A549 (cell line): ENCODE measurements around the gene KCNAB2.

Experiments
- CBX2 ChIP-seq: fragments of 200-600 bp; sonication (generic); IDR thresholded peaks from 2 replicates; pipeline ENCODE4 v1.6.1; 2016; ENCODE audit warnings: low read depth, mild to moderate bottlenecking, borderline replicate concordance
- CTCF ChIP-seq: fragments of >200 bp; sonication (Bioruptor Twin); formaldehyde crosslinking; IDR thresholded peaks from 3 replicates; pipeline ENCODE4 v1.5.1; 2016
- EHMT2 ChIP-seq: fragments of 200-600 bp; sonication (generic); IDR thresholded peaks from 2 replicates; pipeline ENCODE4 v1.6.1; 2016; ENCODE audit warnings: antibody characterized with exemption, low read depth, mild to moderate bottlenecking, moderate library complexity
- EP300 ChIP-seq, 2 experiments: fragments of >200 bp; sonication (Bioruptor Twin); formaldehyde crosslinking; IDR thresholded peaks; 2 replicates in 1 of 2; 3 replicates in 1 of 2; pipeline ENCODE4 v1.6.1; 2016 to 2017
- HDAC2 ChIP-seq: fragments of 200-600 bp; sonication (generic); IDR thresholded peaks from 2 replicates; pipeline ENCODE4 v1.6.1; 2016
- NFE2L2 ChIP-seq: fragments of 150-350 bp; conservative IDR thresholded peaks from 2 replicates; pipeline ENCODE4 v1.6.1; 2014; ENCODE audit warnings: low read length
- POLR2A ChIP-seq: IDR thresholded peaks from 2 replicates; pipeline ENCODE4 v1.6.1; 2012; ENCODE audit warnings: mild to moderate bottlenecking, low read length
- RFX5 ChIP-seq: fragments of 450-650 bp; IDR thresholded peaks from 2 replicates; pipeline ENCODE4 v1.7.1; 2014; ENCODE audit warnings: antibody characterized with exemption, mild to moderate bottlenecking, moderate library complexity
- TF ChIP-seq, protein P1 (sequence below): IDR thresholded peaks from 2 replicates; pipeline ENCODE4 v1.6.1; 2012

GRCh38 chr1:6108937-6109614 lies 63.4 kb downstream of the KCNAB2 start:
- no peak for TF ChIP-seq EP300 (IDR thresholded peaks at IDR 0.05)
- no peak for TF ChIP-seq POLR2A
- peak; percentile 58; the same call in 2 of the 3 replicates for TF ChIP-seq CTCF
- no peak for TF ChIP-seq NFE2L2
- TF ChIP-seq, protein P1, sequence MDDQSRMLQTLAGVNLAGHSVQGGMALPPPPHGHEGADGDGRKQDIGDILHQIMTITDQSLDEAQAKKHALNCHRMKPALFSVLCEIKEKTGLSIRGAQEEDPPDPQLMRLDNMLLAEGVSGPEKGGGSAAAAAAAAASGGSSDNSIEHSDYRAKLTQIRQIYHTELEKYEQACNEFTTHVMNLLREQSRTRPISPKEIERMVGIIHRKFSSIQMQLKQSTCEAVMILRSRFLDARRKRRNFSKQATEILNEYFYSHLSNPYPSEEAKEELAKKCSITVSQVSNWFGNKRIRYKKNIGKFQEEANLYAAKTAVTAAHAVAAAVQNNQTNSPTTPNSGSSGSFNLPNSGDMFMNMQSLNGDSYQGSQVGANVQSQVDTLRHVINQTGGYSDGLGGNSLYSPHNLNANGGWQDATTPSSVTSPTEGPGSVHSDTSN = no peak
- no peak for TF ChIP-seq EHMT2
- no peak for TF ChIP-seq CBX2
- no peak for TF ChIP-seq HDAC2
- TF ChIP-seq RFX5 = no peak
